Brain microvascular endothelial cell (primary cell): ENCODE results near the gene CDON.

ENCODE experiments used
- DNase-seq: peaks from one replicate; pipeline ENCODE4 v3.0.0-alpha.2; 2020
- H3K27ac ChIP-seq: fragments of 250-450 bp; sonication (Bioruptor Pico); 2 replicates; pipeline ENCODE4 v1.5.1; 2020; ENCODE audit warnings: mild to moderate bottlenecking, moderate library complexity
- H3K27me3 ChIP-seq: fragments of 250-450 bp; sonication (Bioruptor Pico); replicated peaks from 2 replicates; pipeline ENCODE4 v1.5.1; 2020; ENCODE audit warnings: mild to moderate bottlenecking
- H3K36me3 ChIP-seq: fragments of 250-450 bp; sonication (Bioruptor Pico); replicated peaks from 2 replicates; pipeline ENCODE4 v1.5.1; 2020; ENCODE audit warnings: mild to moderate bottlenecking
- H3K4me3 ChIP-seq: 2 replicates; pipeline ENCODE4 v1.5.1; 2011; ENCODE audit warnings: low read depth, mild to moderate bottlenecking, control low read depth, low read length, moderate library complexity
- in situ Hi-C: cut with HindIII; loops from 2 replicates; pipeline ENCODE4 v1.10.0; 2017; ENCODE audit warnings: low sequenced_read_pairs, low pct_ligation_motif_present
- TF ChIP-seq, protein P1 (sequence below): IDR thresholded peaks from 2 replicates; pipeline ENCODE4 v1.5.1; 2011; ENCODE audit warnings: low read depth, mild to moderate bottlenecking, moderate library complexity, low read length, control low read depth, inconsistent platforms; ENCODE audit errors: missing control alignments

The CDON gene

DNA sequence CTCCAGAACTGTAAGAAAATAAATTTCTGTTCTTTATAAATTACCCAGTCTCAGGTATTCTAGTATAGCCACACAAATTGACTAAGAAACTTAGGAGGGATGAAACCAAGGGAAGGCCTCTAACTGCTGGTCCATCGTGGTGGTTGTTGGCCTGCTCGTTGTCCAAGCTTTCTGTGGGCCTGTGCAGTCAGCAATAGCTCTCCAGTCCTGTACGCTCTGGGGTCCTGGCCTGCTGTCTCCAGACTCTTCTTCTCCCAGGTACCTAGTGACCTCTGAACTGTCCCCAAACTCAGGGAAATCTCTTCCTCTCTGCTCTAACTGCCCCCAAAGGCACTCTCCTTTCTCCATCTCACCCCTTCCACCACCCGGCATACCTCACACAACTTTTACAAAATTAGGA, 122.5 kb downstream of the CDON start:
- no peak overlapping the region for H3K4me3 ChIP-seq
- DNase-seq = no peak
- in situ Hi-C loops = loop anchor here (25.0 kb wide), 1 partner anchor 247 kb away; no protein-coding TSS in a partner anchor
- H3K27me3 ChIP-seq = no peaks in the 10 kb centered on the region
- H3K27ac ChIP-seq = no peak overlapping the region
- no peaks in the 10 kb centered on the region for H3K36me3 ChIP-seq
- TF ChIP-seq, protein P1, sequence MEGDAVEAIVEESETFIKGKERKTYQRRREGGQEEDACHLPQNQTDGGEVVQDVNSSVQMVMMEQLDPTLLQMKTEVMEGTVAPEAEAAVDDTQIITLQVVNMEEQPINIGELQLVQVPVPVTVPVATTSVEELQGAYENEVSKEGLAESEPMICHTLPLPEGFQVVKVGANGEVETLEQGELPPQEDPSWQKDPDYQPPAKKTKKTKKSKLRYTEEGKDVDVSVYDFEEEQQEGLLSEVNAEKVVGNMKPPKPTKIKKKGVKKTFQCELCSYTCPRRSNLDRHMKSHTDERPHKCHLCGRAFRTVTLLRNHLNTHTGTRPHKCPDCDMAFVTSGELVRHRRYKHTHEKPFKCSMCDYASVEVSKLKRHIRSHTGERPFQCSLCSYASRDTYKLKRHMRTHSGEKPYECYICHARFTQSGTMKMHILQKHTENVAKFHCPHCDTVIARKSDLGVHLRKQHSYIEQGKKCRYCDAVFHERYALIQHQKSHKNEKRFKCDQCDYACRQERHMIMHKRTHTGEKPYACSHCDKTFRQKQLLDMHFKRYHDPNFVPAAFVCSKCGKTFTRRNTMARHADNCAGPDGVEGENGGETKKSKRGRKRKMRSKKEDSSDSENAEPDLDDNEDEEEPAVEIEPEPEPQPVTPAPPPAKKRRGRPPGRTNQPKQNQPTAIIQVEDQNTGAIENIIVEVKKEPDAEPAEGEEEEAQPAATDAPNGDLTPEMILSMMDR = no peak

DNA sequence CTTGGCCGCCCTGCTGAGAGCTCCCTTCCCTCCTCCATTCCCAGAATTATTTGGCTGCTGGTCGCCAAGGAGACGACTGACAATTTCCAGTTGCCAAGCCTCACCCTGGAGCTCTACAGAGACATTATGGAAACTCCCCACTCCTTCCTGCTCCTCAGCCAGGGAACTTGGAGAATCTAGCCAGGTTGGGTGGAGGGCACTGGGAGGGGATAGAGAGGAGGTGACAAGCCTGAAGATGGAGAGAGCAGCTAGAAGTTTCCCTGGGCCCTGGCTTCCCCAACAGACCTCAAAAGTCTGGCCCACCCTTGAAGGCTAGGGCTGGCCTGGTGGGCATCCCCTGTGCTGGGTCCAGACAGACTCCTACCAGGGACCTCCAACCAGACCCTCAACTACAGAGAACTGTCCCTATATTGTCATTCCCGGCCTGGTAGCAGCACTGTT, 123.6 kb downstream of the CDON start:
- in situ Hi-C loops = loop anchor here (25.0 kb wide), 1 partner anchor 248 kb away; no protein-coding TSS in a partner anchor
- TF ChIP-seq, protein P1 = no peak

DNA sequence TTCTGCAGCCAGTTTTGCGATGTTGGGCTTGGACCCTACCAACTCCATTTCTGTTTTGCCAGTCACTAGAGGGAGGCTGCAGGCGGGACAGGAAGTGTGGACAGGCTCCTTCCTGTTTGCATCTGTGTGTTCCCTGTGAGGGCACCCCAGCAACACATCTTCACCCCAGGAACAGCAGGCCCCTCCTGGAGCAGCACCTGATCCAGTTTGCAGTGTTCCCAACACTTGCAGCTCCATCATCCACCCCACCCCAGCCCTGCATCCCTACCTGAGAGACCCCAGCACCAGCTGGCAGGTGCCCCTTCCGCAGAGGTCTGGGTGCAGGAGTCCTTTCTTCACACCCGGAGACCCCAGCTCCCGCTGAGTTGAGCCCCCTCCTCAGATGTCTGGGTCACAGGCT, 124.2 kb downstream of the CDON start:
- Histone ChIP-seq H3K27ac (no peak overlapping the region), H3K4me3 (no peak overlapping the region), H3K27me3 (no peaks in the 10 kb centered on the region), H3K36me3 (no peaks in the 10 kb centered on the region)
- TF ChIP-seq, protein P1 = no peak
- DNase-seq = no peak
- in situ Hi-C loops = loop anchor here (25.0 kb wide), 1 partner anchor 249 kb away; no protein-coding TSS in a partner anchor

More for the DNA sequence above, 123.6 kb downstream of the CDON start:
- DNase-seq = no peak
- H3K27ac ChIP-seq = no peak overlapping the region
- H3K4me3 ChIP-seq = no peak overlapping the region
- no peaks in the 10 kb centered on the region for H3K27me3 ChIP-seq
- H3K36me3 ChIP-seq = no peaks in the 10 kb centered on the region

DNA sequence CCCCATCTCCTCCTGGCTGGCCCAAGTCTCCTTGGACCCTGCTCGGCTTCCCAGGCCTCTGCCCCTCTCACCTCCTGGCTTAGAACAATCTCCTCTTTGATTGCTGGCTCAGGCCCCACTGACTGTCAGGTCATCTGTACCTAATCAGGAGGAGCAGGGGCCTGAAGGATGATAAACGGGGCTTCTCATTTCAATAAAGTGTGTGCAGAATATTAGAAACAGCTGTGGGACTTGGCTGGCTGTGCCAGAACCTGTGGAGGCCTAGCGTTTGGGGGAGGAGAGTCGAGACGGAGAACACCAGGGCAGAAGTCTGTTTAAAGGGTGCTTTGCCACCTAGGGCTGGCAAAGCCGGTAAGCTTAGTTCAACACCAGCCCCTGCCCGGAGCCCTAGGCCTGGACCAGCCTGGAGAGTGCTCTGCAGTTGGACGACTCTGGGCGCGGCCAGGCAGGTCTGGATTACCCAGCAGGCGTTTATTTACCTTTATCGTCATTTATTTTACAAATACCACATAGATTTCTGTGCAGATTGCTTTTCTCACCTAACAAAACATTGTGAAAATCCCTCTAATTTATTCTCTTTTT, 127.0 kb downstream of the CDON start:
- H3K4me3 ChIP-seq = no peak overlapping the region
- TF ChIP-seq, protein P1 = no peak
- no peak overlapping the region for H3K27ac ChIP-seq
- in situ Hi-C loops = loop anchor here (25.0 kb wide), 1 partner anchor 252 kb away; no protein-coding TSS in a partner anchor
- H3K36me3 ChIP-seq = no peaks in the 10 kb centered on the region
- DNase-seq = no peak
- no peaks in the 10 kb centered on the region for H3K27me3 ChIP-seq

DNA sequence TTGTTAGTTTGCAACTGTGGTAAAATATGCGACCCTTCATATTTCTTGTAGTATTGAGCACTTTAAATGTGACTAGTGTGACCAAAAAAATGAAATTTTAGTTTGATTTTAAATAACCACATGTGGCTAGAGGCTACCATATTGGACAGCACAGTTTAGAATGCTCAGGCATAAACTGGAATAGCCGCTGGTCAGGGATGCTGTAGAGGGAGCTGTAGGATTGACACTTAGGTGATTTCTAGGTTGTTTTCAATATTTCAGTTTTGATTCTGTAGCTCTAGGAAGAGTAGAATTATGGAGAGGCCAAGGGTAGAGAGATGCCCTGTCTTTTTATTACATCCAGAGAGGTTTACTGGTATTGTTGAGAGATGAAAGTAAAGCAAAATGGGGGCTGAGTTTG, 127.6 kb downstream of the CDON start:
- in situ Hi-C loops = loop anchor here (25.0 kb wide), 1 partner anchor 252 kb away; no protein-coding TSS in a partner anchor
- H3K27me3 ChIP-seq = no peaks in the 10 kb centered on the region
- no peaks in the 10 kb centered on the region for H3K36me3 ChIP-seq
- DNase-seq = no peak
- no peak overlapping the region for H3K27ac ChIP-seq
- TF ChIP-seq, protein P1 = peak; percentile 25
- no peak overlapping the region for H3K4me3 ChIP-seq
